PC-9 (cell line): ENCODE results near the gene PGRMC2. TPM values are rescaled to one million over a fixed set of nuclear protein-coding genes. Genes with fewer than 3 reads are reported as not detected.

ENCODE experiments used
- BruUV-seq: library from RNA; stranded (reverse); fragments of 400-500 nt; replicated peaks from 2 replicates; lab custom pipeline; 2021; lab: Mats Ljungman, UMichigan
- CTCF ChIA-PET: fragments of 300-600 bp; sonication (Branson Sonifier 250); formaldehyde crosslinking; loops from one replicate; lab custom pipeline; 2022; ENCODE audit warnings: antibody characterized with exemption; lab: Charles Lee
- POLR2A ChIA-PET: fragments of 300-600 bp; sonication (Branson Sonifier 250); formaldehyde crosslinking; loops from one replicate; lab custom pipeline; 2022; ENCODE audit warnings: antibody characterized with exemption; ENCODE audit not compliant: unreplicated experiment; lab: Charles Lee
- DNase-seq, 2 experiments: peaks; one replicate each; pipeline versions ENCODE4 v3.0.0 to v3.0.0-alpha.2; 2015 to 2022; ENCODE audit warnings: mixed read lengths in 1 of 2
- H2AFZ ChIP-seq: fragments of 200-600 bp; sonication (generic); 2 replicates; pipeline ENCODE4 v1.8.1; 2017; ENCODE audit warnings: antibody characterized with exemption
- H3F3A ChIP-seq: fragments of 200-600 bp; sonication (generic); 2 replicates; pipeline ENCODE4 v1.8.1; 2017; ENCODE audit warnings: antibody characterized with exemption, mild to moderate bottlenecking, low read depth; ENCODE audit not compliant: insufficient read depth
- H3K27ac ChIP-seq: fragments of 200-600 bp; sonication (generic); 2 replicates; pipeline ENCODE4 v1.6.1; 2016; ENCODE audit warnings: mixed run types
- H3K27me3 ChIP-seq: fragments of 200-600 bp; sonication (generic); 2 replicates; pipeline ENCODE4 v1.6.1; 2016; ENCODE audit warnings: low read depth, mixed run types; ENCODE audit not compliant: insufficient read depth
- H3K36me3 ChIP-seq: fragments of 200-600 bp; sonication (generic); 2 replicates; pipeline ENCODE4 v1.6.1; 2016; ENCODE audit warnings: low read depth, mixed run types
- H3K4me1 ChIP-seq: fragments of 200-600 bp; sonication (generic); replicated peaks from 2 replicates; pipeline ENCODE4 v1.6.1; 2016; ENCODE audit warnings: mixed run types; ENCODE audit not compliant: insufficient read depth
- H3K4me2 ChIP-seq: fragments of 200-600 bp; sonication (generic); 2 replicates; pipeline ENCODE4 v1.6.1; 2017; ENCODE audit warnings: mixed run types
- H3K4me3 ChIP-seq: fragments of 200-600 bp; sonication (generic); 2 replicates; pipeline ENCODE4 v1.6.1; 2016; ENCODE audit warnings: mixed run types
- H3K79me2 ChIP-seq: fragments of 200-600 bp; sonication (generic); 2 replicates; pipeline ENCODE4 v1.6.1; 2017; ENCODE audit warnings: low read depth, mixed run types
- H3K9me2 ChIP-seq: fragments of 200-600 bp; sonication (generic); 2 replicates; pipeline ENCODE4 v1.8.1; 2017; ENCODE audit warnings: mild to moderate bottlenecking; ENCODE audit not compliant: insufficient read depth
- H3K9me3 ChIP-seq: fragments of 200-600 bp; sonication (generic); 2 replicates; pipeline ENCODE4 v1.8.1; 2016; ENCODE audit warnings: low read depth; ENCODE audit not compliant: insufficient read depth
- H4K20me1 ChIP-seq: fragments of 200-600 bp; sonication (generic); 2 replicates; pipeline ENCODE4 v1.8.1; 2017; ENCODE audit not compliant: insufficient read depth
- CTCF ChIP-seq: fragments of 200-600 bp; sonication (generic); conservative IDR thresholded peaks from 2 replicates; pipeline ENCODE4 v1.6.1; 2017; ENCODE audit warnings: mixed run types, antibody characterized with exemption, mild to moderate bottlenecking, moderate library complexity
- EZH2 ChIP-seq: fragments of 200-600 bp; sonication (generic); IDR thresholded peaks from 2 replicates; pipeline ENCODE4 v1.8.0; 2017; ENCODE audit warnings: antibody characterized with exemption, low read depth
- intact Hi-C: fragments of 100-400 bp; cut with micrococcal nuclease; formaldehyde crosslinking; loops from one replicate; pipeline ENCODE4 v1.10.0; 2022; ENCODE audit not compliant: unreplicated experiment
- total RNA-seq: library from RNA; stranded (reverse); gene quantifications from 2 replicates; pipeline ENCODE4 v1.2.3, GENCODE V29; 2021

The PGRMC2 gene
- total RNA-seq, 1 experiment from 2014 or later, result 105 TPM

- H3F3A ChIP-seq, result no peaks in the 10 kb centered on the region
- no peak for DNase-seq
- no peaks in the 10 kb centered on the region for H3K79me2 ChIP-seq
- no peaks in the 10 kb centered on the region for H3K9me2 ChIP-seq
- no peak overlapping the region for H3K4me2 ChIP-seq
- no peak overlapping the region for H3K4me3 ChIP-seq
- H3K27ac ChIP-seq, result no peak overlapping the region
- H3K9me3 ChIP-seq, result no peaks in the 10 kb centered on the region
- POLR2A ChIA-PET, result no interaction called here
- H2AFZ ChIP-seq, result no peak overlapping the region
- H3K36me3 ChIP-seq, result no peaks in the 10 kb centered on the region
- H4K20me1 ChIP-seq, result no peaks in the 10 kb centered on the region
- intact Hi-C loops, result no loop called here
- no peaks in the 10 kb centered on the region for H3K27me3 ChIP-seq
- no peaks in the 10 kb centered on the region for H3K4me1 ChIP-seq
- CTCF ChIA-PET, result no interaction called here
- BruUV-seq, result no TSS peak
- TF ChIP-seq EZH2, result no peak
- TF ChIP-seq CTCF, result no peak
Measured at GRCh38 chr4:128299848-128300247, 12.2 kb upstream of the PGRMC2 start.

- H3K9me3 ChIP-seq, result no peaks in the 10 kb centered on the region
- no peaks in the 10 kb centered on the region for H3K4me1 ChIP-seq
- no peaks in the 10 kb centered on the region for H3K9me2 ChIP-seq
- no peak overlapping the region for H3K4me3 ChIP-seq
- no peak overlapping the region for H3K27ac ChIP-seq
- ChIA-PET POLR2A (no interaction called here), CTCF (no interaction called here)
- no peaks in the 10 kb centered on the region for H3K27me3 ChIP-seq
- H4K20me1 ChIP-seq, result no peaks in the 10 kb centered on the region
- H2AFZ ChIP-seq, result no peak overlapping the region
- no peaks in the 10 kb centered on the region for H3F3A ChIP-seq
- TF ChIP-seq CTCF, result no peak
- no peak for TF ChIP-seq EZH2
- DNase-seq, result no peak
- H3K36me3 ChIP-seq, result no peaks in the 10 kb centered on the region
- intact Hi-C loops, result no loop called here
- no TSS peak for BruUV-seq
- no peaks in the 10 kb centered on the region for H3K79me2 ChIP-seq
- H3K4me2 ChIP-seq, result no peak overlapping the region
Measured at GRCh38 chr4:128298852-128299251, 11.2 kb upstream of the PGRMC2 start.

GRCh38 chr4:128298146-128298758, 10.6 kb upstream of the PGRMC2 start:
- no peak for DNase-seq
- CTCF ChIA-PET, result no interaction called here
- H4K20me1 ChIP-seq, result no peaks in the 10 kb centered on the region
- intact Hi-C loops, result no loop called here
- H3K4me3 ChIP-seq, result no peak overlapping the region
- no peaks in the 10 kb centered on the region for H3K4me1 ChIP-seq
- H3K4me2 ChIP-seq, result no peak overlapping the region
- H3K9me2 ChIP-seq, result no peaks in the 10 kb centered on the region
- H3K27ac ChIP-seq, result no peak overlapping the region
- H3K79me2 ChIP-seq, result no peaks in the 10 kb centered on the region
- POLR2A ChIA-PET, result no interaction called here
- H3K27me3 ChIP-seq, result no peaks in the 10 kb centered on the region
- H3K36me3 ChIP-seq, result no peaks in the 10 kb centered on the region
- TF ChIP-seq CTCF, result no peak
- TF ChIP-seq EZH2, result no peak
- no peak overlapping the region for H2AFZ ChIP-seq
- H3F3A ChIP-seq, result no peaks in the 10 kb centered on the region
- no TSS peak for BruUV-seq
- H3K9me3 ChIP-seq, result no peaks in the 10 kb centered on the region
